Measurements from ENCODE around the gene KCNQ1.

KCNQ1 gene

GRCh38 chr11:2574043-2574552, 129.3 kb downstream of the KCNQ1 start:
- DNase-seq, result no peak

DNA sequence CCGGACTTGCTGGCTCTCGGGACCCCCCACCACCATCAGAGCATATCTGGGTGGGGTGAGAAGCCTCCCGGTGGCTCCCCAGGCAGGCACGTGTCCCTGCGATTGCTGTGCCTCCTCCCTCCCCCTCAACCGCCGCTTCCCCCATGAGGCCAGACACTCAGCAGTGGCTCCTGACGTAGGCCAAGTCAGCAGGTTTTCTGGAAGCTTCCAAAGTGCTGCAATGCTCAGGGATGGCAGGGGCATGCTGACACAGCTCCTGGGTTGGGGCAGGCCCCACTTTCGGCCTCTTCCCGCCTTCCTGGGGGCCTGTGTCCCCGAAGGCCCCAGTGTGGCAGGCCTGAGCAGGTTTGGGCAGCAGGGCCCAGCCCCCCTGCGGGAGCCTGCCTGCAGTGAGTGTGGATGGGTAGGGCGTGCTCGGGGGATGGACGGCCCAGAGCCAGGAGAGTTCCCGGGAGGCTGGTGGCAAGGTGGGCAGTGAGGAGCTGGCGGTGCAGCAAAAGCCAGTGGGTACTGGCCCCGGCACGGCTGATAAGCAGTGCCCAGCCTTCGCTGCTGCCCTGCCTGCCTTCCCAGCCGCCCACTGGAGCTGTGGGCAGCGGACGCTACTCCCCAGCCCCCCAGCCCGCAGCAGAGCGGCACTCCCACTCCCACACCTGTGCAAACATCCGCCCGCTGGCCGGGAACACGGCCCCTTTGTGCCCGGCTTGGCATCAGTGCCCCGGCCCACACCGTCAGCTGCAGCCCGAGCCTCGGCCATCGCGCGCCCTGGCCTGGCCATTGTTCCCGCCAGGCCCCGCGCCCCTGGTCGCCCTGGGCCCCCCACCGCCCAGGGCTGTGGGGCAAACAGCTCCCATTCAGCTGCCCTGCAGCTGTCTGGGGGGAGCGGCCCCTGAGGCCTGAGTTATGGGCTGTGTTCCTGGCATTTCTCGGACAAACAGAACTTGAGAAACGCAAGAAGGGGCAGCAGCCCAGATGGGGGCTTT, 130.0 kb downstream of the KCNQ1 start:
- DNase-seq, result no peak

DNA sequence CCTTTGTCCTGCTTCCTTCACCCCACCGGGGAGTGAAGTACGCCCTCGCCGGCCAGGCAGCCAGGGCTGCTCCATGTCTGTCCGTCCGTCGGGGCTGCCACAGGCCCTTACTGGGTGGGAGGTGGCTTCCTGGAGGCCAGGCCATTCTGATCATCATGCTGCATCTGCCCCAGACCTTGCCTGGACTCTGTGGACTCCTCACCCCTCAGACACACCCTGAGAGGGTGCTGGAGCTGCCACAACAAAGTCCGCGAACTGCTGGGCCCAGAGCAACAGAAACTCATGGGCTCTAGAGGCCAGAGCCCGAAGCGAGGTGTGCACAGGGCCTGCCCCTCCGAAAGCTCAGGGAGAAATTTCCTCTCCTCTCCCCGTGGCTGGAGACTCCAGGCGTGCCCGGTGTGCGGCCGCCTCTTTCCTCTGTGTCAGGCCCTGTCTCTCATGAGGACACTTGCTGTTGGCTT, 130.8 kb downstream of the KCNQ1 start:
- no peak for DNase-seq

DNA sequence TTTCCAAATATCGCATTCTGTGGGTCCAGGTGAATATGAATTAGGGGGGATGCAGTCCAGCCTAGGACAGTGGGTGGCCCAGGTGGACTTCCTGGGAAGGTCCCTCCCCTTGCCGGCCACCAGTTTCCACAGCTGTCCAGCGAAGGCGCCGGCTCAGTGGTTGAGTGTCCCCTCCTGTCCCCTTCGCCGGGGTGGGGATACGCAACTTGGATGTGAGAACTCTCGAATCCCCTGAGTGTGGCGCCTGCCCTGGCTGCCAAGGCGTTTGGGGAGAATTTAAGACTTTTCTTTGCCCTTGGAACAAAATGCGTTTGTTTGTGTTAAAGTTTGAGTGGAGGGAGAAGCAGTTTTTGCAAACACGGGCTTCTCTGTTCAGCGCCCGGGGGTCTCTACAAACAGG, 131.3 kb downstream of the KCNQ1 start:
- no peak for DNase-seq

- no peak for DNase-seq
Measured at GRCh38 chr11:2576549-2576948, 131.7 kb downstream of the KCNQ1 start.

DNA sequence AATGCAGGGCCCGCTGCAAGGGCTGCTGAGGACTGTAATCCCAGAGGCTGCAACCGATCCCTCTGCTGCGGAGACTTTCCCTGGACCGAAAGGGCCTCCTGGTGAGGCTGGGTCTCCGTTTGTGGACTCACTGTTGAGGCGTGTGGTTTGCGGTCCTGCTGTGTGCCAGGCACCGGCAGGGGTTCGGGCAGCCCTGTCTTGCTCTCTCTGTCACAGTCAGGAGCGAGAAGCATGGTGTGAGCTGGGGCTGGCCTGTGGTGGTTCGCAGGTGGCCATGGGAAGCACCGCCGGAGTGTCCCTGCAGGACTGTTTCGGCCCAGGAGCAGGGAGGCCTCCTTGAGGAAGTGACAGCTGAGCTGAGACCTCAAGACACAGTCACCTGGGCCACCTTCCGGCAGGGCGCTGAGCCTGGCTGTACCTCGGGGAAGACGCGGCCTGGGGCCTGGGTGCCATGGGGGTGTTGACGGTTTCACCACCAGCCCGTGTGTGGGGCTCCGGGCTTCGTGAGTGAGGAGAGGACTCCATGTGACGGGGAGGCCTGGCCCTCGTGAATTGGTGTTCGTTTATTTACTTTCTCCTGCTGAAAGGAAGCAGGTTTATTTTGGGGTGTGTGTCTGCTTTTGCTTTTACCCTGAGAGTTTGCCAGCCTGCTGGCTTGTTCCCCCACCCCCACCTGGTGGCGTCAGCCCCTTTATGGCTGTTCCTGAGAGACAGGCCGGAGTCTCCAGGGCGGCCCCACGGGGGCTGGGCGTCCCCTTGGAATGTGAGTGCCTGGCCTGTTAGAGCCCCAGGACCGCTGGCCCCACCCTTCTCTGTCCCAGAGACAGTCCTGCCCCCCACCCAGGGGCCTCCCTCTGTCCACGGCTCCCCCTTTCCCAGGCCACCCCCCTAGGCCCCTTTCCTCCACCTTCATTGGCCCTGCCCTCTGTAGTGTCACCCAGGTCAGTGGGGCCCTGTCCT, 132.5 kb downstream of the KCNQ1 start:
- no peak for DNase-seq

DNA sequence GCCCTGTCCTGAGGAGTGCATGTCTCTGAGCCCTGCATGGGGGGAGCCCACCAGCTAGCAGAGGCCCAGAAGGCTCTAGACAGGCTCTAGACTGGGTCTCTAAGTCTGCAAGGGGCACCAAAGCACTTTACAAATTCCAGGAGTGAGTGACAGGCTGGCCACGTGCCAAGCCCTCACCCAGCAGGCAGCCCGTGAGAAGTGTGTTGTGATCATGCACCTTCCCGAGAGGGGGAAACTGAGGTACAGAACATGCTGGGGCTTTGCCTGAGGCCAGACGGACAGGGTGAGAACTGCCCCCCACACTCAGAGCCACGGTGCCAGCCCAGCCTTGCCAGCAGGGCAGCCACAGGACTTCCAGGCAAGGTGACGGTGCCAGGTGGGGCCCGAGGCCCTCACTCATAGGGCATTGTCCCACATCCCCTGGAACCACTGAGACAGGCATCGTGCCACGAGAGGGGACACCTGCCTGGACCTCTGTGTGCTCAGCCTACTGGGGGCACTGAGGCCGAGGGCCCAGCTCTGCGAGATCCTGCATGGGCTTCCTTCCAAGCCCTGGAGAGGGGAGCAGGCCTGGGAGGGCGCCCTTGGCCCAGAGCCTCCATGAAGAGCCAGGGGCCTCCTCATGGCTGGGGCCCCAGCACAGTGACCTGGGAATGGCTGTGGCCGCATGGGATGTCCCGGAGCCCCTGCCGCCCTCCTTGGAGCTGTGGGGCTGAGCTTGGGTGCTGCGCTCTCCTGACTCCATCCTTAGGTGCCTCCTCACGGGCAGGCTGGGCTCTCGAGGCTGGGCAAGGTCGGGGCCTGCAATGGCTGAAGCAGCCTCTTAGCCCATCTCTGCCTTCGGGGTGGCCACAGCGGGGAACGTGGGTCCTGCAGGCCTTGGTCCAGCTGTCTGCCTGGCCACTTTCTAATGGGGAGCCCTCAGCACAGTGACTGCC, 133.5 kb downstream of the KCNQ1 start:
- no peak for DNase-seq

DNA sequence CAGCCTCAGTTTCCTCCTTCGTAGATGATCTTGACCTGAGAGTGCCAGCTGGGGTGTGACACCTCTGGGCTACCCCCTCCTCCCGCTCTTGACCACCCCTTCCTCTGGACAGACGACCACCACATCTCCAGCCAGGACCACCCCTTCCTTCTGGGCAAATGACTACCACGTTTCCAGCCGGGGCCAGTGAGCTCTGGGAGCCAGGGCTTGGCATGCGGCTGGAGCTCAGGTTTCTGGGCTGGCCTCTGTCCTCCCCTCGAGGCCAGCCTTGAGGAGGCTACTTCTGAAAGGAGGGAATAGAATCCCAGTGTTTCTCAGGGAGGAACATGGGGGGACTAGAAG, 134.1 kb downstream of the KCNQ1 start:
- DNase-seq, result no peak

DNA sequence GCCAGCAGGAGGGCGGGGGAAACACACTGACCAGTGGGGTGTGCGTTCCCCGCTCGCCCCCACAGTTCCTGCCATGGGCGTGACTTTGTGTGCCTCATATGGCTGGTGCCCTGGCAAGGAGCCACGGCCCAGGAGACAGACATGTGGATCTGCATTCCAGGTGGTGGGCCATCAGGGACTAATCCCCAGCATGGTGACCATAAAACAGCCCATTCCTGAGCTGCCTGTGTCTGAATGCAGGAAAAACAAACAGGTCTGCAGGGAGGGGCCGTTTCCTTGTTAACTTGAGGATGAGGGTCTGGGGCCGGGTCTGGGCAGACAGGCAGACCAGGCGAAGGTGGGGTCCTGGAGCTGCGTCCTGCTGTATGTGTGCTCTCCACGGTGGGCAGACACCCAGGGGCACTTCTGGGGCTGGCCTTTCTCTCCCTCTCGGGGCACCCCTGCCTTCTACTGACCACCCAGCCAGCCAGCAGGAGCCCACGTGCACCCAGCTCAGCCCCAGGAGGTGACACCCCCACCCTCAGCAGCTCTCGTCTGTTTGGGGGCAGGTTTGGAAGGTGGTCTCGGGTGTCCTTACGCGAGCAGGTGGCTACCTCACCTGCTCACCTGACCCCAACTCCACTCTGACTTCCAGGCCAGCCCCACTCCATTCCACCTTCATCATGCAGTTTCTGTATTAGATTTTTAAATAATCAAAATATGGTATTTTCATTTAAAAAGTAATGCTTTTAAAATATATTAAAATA, 134.7 kb downstream of the KCNQ1 start:
- no peak for DNase-seq

DNA sequence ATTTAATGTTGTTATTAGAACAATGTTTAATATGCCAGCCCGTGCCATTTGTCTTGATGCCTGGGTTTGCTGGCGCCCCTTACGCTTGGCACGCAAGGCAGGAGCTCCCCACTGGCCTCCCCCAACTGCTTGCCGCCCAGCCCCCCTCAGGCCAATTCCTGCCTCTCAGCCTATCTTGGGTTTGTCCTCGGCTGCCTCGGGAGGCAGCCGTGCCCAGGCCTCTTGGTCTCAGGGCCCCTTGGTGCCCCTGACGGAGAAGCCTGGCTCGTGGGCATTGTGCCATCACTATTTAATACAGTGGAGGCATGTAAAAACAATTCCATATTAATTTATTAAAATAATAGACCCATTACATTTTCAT, 135.2 kb downstream of the KCNQ1 start:
- DNase-seq, result no peak

GRCh38 chr11:2580571-2581001, 135.8 kb downstream of the KCNQ1 start:
- DNase-seq, result no peak

DNA sequence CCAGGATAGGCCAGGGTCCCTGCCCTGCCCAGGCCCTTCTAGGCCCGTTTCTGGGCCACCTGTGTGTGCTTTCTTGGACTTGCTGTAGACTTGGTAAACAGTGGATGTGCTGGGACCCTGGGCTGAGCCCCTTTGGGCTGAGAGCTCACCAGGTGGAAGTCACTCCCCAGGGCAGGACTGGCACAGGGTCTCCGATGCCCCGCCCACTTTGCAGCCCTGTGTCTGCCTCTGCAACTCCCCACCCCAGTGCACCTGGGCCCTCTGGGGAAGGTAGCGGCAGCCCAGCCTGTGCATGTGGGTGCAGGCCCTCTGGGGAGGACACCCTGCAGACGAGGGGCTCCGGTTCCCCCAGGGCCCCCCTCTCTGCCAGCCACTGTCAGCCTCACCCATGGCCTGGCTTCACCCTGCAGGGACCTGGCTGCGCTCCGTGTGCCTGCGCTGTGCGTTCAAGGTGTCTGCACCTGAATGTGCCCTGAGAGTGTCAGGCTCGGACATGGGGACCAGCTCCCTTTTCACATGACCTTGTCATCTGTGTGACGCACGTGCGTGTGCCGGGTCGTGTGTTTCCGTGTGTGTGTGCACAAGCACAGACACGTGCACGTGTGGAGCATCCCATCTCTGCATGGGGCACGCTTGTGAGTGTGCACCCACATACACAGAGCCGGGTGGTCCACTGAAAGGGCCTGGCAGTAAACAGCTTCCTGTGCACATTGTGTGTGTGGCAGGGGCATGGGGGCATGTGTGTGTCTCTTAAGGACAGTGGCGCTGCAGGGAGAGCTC, 136.5 kb downstream of the KCNQ1 start:
- no peak for DNase-seq

GRCh38 chr11:2581931-2582350, 137.1 kb downstream of the KCNQ1 start:
- no peak for DNase-seq

DNA sequence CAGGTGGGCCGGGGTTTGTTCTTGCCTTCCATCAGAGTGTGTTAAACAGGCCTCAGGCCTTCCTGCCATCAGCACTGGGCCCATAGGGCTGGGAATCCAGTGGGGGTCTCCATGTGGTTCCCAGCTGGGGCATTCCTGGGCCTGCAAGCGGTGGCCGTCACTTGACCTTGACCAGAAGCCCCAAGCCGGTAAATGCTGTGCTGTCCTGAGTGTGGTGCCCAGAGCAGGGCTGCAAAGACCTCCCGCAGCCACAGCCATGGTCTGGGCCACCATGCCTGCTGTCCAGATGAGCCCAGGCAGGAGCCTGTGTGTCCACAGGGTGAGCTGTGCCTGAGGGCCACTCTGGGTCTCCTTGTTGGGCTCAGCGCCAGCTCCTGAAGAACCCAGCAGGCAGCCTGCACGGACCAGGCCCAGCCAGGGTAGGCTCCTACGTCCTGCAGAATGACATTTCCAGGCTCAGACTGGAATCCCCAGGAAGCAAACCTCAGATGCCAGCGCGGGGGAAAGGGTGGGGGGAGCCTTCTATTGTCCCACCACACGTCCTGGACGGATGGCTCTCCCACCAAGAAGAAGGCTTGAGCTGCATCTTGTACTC, 137.6 kb downstream of the KCNQ1 start:
- DNase-seq, result no peak

- no peak for DNase-seq
Measured at GRCh38 chr11:2582946-2583604, 138.3 kb downstream of the KCNQ1 start.

DNA sequence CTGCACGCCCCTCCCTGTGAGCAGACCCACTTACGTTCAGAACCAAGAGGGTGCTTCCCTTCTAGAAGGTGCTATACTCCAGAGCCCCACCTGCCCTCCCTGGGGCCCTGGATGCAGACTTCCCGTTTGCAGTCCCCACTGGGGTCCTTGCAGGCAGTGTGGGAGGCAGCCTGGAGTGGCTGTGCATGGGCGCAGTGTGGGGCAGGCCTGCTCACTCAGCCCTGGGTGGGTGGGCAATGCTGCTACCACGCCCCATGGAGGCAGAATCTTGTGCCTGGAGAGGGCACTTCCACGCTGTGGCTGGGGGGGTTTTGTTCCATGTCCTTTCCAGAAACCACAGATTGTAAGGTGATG, 138.8 kb downstream of the KCNQ1 start:
- DNase-seq, result no peak

GRCh38 chr11:2584434-2584811, 139.6 kb downstream of the KCNQ1 start:
- no peak for DNase-seq

DNA sequence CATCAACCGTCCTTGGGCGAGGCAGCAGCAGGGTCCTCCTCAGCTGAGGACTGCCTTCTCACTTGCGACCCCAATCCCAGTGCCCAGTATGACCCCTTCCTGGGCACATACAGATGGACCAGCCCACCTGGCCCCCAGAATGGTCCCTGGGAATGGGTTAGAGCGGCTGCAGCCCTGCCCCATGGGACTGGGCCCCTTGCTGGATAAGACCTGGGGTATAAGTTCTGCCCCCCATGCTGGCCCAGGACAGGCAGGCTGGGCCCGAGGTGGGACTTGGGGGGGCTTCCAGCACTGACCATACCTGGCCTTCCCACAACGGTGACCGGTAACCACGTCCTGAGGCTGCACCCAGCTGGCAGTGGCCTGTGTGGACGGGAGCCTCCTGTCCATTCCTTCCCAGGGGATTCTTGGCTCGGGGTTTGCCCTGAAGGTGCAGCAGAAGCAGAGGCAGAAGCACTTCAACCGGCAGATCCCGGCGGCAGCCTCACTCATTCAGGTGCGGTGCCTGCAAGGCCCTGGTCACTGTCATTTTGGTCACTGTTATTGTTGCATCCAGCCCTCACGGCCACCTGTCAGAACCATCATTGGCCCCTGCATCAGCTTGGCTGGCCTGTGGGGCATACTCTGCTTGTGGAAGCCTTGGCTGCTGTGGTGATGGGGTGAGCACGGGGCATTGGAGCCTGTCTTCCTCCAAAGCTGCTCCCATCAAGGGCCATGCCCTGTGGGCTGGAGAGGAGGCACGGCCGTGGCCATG, 140.2 kb downstream of the KCNQ1 start:
- DNase-seq, result no peak

GRCh38 chr11:2585566-2586086, 140.8 kb downstream of the KCNQ1 start:
- DNase-seq, result no peak

Measured in effector CD8-positive, alpha-beta T cell (primary cell).